ENCODE data around the gene CEMIP. TPM values are rescaled to one million over a fixed set of nuclear protein-coding genes. Genes with fewer than 3 reads are reported as not detected.
A peak's percentile ranks its signal among the peaks of the same experiment; 100 is the strongest.
"Not testable (repeated sequence)": the region's sequence is repeated elsewhere in the genome, so short reads cannot be mapped to it uniquely, and the experiment has no call there.

Gene CEMIP
- total RNA-seq, 1 donor from 2014 or later, result 0.23 TPM

DNA sequence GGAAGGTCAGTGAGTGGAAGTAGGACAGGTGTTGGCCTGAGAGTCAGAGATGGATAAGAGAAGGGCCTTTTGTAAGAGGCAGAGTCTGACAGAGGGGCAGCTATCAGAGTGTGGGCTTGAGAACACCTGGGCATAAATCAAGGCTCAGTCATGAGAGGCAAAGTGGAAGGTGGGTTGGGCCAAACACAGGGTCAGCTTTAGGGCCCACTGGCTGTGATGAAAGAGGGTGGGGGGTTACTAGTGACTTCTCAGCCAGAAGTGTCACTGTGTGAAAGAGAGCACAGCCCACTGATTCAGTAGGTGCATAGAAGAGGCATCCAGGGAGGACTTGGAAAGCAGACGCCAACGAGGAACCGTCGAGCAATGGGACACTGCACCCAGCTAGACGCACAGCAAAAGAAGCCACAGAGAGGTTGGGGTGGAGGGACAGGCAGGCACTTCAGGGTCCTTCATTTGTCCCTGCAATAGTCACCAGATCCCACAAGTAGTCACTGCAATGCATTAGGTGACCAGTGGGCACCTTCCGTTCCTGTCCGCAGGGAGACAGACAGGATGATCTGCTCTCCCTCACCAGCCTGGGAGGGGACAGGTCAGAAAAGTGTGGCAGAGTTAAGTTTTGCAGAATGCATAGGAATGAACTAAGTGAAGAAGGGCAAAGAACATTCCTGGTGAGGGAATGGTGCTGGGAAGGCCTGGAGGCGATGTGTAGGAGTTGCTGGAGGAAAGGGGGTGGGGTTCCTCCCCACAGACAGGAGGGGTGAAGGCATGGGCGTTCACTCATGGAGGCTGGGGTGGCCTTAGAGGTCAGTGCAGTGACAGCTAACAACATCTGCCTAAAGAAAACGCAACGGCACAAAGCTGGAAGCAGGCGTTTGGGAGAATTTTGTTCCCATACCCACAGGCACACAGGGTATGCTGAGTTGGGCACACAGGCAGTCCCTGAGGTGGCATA, 174.1 kb downstream of the CEMIP start:
- DNase-seq (ENCODE audit: low spot score), result no peak

DNA sequence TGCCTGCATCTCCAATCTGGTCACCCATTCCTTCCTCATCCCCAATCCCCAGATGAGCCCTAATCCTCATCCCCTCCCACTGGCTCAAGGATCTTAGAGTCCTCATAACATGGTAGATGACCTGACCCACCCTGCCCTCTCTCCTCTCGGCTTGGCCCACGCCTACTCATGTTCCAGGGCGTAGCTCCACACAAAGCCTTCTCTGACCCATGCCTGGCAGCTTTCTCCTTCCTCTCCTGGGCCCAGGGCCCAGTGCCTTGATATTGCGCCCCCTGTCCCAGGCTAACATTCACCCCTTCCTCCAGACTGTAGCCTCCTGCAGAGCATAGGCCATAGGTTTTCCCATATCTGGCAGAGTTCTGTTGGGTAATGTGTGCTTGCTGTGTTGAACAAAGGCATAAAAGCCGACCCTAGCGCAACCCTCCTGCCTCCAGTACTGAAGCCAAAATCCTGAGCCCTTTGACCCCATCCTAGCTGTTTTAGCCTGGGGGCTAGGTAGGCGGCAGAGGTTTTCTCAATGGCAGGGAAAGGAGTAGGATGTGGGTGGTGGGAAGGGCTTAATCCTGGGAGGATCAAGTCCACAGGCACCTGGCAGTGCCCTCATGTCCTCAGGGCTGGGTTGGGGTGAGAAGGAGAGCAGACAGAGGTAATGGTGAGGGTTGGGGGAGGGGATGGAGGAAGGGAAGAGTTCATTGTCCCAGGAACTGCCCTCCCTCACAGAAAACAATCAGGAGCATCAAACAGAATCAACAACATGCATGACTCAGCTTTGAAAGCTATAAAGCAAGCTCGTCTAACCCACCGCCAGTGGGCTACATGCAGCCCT, 175.0 kb downstream of the CEMIP start:
- DNase-seq (ENCODE audit: low spot score), result no peak

DNA sequence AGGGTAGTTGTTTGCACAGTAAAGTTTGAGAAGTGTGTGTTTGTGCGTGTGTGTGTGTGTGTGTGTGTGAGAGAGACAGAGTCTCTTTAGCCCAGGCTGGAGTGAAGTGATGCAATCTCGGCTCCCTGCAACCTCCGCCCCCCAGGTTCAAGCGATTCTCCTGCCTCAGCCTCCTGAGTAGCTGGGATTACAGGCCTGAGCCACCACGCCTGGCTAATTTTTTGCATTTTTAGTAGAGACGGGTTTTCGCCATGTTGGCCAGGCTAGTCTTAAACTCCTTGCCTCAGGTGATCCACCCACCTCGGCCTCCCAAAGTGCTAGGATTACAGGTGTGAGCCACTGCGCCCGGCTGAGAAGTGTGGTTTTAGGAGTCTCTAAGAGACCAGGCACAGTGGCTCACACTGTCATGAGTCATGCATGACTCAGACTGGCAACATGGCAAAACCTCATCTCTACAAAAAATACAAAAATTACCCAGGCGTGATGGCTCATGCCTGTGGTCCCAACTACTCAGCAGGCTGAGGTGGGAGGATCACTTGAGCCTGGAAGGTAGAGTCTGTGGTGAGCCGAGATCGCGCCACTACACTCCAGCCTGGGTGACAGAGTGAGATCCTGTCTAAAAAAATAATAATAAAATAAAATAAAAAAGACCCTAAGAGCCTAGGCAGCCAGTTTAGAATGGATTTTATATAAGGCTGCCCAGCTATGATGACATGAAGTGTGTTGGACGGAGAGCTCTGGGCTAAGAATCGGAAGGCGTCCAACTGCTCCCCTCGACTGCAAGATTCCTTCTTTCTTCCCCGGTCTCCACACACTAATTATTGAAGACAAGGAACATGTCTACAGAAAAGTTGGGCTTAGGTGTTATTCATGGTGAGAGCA, 176.6 kb downstream of the CEMIP start:
- not testable (repeated sequence) for DNase-seq (ENCODE audit: low spot score)

DNA sequence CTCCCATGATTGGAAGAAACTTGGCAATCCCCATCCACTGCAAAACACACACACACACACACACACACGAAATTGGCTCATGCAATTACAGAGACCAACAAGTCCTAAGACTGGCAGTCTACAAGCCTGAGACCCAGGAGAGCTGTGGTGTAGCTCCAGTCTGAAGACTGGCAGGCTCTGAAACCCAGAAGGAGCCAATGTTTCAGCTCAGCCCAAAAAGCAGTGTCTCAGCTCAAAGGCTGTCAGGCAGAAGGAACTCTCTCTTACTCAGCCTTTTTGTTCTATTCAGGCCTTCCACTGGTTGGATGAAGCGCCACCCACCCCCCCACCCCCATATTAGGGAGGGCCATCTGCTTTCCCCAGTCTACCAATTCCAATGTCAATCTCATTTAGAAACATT, 178.4 kb downstream of the CEMIP start:
- no peak for DNase-seq (ENCODE audit: low spot score)

DNA sequence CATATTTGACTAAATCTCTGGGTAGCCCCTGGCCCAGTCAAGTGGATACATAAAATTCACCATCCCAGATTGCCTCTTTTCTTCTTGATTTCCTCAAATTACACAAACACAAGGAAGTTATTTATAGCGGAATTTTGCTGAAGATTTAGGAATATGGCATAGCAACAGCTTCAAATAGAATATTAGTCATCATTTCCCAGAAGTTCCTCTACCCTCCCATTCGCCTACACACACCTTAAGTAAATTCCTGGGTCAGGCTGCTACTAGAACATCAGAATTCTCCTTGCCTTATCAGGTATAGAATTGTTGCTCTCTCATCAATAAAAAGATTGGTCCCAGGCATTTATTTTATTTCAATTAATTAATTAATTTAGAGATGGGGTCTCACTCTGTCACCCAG, 178.8 kb downstream of the CEMIP start:
- DNase-seq (ENCODE audit: low spot score), result no peak

DNA sequence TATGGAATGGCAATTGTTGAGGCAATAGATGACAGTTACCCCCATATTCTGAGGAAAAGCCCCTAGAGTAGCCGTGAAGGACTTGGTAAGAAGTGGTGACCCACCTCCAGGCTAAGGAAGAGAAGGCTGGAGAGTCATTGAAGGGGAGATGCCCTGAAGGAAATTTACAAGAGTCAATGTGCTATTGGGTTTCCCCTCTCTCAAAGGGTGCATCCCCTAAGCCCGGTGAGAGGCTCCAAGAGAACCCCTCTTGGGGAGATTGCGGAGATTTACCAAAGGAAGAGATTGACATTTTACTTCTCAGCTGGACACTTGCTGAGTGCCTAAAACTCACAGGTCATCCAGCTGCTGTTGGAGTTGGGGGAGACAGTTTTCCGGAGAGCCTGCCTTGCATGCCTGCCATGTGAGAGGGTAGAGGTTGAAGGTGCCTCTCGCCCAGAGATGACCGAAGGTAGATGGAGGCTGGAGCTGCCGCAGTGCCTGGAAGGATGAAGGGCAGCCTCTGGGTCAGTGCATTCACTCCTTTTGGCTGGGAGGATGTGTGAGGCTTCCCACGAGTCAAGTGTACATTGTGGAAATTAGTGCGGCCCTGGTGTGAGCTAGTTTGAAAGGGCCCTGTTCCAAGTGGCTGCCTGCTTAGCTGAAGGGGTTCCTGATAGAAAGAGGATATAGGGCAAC, 179.8 kb downstream of the CEMIP start:
- no peak for DNase-seq (ENCODE audit: low spot score)

DNA sequence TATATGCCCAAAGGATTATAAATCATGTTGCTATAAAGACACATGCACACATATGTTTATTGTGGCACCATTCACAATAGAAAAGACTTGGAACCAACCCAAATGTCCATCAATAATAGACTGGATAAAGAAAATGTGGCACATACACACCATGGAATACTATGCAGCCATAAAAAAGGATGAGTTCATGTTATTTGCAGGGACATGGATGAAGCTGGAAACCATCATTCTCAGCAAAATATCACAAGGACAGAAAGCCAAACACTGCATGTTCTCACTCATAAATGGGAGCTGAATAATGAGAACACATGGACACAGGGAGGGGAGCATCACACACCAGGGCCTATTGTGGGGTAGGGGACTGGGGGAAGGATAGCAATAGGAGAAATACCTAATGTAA, 186.3 kb downstream of the CEMIP start:
- DNase-seq (ENCODE audit: low spot score), result not testable (repeated sequence)

DNA sequence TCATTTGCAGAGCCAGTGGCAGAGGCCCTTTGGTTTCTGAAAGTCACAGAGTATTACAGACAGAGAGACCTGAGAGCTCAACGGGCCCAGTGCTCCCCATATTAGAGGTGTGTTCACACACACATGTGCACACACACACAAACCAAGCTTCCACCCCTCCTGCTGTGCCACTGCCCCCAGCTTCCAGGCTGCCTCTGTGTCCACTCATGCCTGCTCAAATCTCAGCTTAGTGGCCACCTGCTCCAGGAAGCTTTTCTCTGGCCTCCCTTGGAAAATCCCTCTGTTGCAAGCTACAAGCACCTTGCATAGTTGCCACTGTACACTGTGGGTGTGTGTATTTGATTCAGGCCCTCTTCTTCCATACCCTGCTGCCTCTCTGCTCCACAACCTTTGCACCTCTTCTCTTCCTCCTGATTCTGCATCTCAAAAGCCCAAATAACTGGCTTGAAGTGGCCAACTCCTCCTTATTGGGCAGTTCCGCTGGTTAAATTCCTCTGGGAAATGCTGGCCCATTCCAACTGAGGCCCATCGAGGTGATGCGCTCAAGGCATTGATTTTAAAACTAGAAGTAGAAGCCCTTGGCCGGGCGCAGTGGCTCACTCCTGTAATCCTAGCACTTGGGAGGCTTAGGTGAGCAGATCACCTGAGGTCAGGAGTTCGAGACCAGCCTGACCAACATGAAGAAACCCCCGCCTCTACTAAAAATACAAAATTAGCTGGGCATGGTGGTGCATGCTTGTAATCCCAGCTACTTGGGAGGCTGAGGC, 187.4 kb downstream of the CEMIP start:
- DNase-seq (ENCODE audit: low spot score), result no peak

DNA sequence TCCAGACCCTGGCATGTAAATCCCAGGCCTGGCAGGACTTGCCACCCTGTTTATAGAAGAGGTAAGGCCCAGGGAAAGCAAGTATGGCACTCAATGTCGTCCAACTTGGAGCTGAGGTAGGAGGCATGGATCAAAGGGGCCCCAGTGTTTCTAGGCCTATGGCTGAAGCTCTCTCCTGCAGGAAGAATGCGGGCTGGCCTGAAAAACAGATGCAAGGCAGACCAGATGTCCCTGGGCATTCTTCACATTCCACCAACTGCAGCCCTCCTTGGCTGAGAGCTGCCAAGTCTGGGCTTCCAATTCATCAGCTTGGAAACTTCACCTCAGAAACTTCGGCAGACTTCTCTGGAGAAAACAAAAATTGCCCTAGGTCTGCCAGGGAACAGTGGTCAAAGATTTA, 188.3 kb downstream of the CEMIP start:
- no peak for DNase-seq (ENCODE audit: low spot score)

DNA sequence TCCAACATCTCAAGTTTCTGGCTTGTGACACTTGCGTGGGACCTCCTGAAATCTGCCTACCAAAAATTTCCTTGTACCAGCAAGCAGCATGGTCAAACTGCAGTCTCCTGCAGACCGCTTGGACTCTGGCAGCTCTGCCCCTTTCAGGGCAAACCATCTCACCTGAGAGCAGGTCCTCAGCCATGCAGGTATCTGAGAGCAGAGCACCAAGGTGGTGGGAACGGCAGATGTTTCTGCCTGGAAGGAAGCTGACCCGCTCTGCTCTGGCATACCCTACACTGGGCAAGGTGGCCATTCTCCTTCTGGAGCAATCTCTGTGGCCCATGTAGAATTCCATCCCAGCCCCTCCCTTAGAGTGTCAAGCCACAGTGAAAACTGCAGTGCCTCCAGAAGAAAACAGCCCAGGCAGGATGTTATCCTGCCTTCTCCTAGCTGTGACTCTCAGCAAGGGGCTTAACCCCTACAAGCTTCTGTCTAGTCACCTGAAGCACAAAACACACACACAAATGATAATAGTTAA, 188.9 kb downstream of the CEMIP start:
- DNase-seq (ENCODE audit: low spot score), result no peak

DNA sequence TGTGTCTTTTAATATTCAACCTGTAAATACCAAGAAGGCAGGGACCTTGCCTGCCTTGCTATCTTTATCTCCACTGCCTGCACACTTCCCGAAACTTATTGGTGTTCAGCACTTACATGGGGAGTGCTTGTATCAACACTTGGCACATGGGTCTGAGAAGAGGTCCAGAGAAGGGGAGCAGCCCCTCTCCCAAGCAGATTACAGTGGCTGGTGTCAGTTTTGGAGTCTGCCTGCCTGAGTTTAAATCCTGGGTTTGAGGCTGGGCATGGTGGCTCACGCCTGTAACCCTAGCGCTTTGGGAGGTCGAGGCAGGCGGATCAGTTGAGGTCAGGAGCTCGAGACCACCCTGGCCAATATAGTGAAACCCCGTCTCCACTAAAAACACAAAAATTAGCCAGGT, 190.1 kb downstream of the CEMIP start:
- DNase-seq (ENCODE audit: low spot score), result no peak

DNA sequence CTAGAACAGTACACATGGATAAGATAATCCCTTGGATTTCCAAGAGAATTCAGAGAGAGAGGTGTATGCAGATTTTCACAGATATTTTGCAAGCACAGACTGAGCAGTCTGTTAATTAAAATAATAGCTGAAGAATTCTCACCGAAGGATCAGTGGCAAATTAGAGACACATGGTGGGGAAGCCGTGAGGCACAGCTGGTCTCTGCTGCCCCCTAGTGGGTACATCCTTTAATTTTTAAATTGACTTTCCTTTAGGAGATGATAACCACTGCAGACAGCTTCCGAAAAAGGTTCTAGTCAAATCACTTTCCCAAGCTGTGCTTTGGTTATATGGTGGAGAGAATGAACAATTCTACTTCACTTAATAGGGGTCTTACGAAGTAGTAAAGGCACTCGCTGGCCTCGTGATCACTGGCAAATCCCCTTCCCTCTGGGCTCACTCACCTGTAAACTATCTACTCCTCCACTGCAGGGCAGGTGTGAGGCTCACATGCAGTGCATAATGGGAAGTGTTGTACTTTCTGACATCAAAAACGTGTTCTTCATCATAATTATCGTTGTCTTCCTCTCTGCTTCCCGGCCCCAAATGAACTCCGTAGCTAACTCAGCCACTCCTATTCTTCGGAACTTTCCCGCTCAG, 191.0 kb downstream of the CEMIP start:
- DNase-seq (ENCODE audit: low spot score), result peak; percentile 65

DNA sequence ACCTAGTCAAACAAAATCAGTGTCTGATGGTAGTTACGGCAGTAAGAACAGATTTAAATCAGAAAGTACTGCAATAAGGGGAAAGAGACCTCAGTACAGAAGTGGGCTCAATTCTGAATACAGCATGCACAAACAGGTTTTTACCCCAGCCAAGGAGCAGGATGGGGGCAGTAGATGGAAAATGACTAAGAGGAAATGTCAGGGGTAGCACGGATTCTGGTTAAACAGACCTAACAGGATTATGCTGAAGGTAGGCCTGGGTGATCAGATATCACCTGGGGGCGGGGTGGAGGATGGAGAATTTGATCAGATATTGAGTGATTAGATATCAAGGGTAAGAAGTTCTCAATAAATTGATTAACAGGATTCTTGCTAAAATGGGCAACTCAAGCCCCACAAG, 191.5 kb downstream of the CEMIP start:
- peak; percentile 56 for DNase-seq (ENCODE audit: low spot score)

DNA sequence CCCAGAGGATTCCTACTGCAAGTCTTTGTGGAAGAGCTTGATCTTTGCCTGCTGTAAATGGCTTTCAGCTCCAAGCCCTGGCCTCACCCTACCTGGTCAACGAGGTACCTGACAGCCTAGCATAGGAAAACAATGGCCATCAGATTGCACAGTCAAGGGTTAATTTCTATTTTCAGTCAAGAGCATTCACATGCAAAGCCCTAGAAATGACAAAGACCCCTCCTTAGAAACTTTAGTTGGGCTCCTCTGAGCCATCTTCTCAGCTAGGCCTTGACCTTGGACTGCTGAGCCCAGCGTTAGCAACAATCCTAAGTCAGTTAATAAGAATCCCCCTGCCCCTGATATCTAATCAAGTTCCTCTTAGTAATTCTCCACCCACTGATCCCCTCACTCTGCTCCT, 192.0 kb downstream of the CEMIP start:
- DNase-seq (ENCODE audit: low spot score), result no peak

DNA sequence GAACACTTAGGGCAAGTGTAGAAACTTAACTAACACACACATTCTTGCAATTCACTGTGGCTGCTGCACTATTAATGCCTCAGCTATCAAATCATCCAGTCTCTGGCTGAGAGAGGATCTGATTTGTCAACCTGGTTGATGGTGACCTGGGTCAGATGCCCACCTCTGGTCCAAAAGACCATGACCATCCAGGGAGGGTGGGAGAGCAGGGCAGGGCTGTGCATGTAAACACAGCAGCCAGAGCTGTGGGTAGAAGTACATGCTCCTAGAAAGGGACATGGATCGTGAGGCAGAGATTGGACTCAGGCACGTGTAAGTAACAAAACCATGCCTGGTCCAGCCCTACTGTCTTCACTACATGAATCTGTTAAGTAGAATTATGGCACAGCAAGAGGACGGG, 193.1 kb downstream of the CEMIP start:
- DNase-seq (ENCODE audit: low spot score), result no peak

DNA sequence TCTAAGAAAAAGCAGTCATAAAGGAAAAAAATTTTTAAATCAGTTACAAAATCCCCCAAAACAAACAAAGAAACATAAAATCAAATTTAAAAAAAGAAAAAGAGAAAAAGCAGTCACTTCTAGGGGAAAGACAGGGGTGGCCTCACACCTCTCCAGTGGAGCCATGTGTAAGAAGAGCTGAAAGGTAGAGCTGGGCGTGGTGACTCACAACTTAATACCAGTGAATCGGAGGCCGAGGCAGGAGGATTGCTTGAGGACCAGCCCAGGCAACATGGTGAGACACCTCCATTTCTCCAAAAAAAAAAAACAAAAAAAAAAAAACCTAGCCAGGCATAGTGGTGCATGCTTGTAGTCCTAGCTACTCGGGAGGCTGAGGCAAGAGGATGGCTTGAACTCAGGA, 195.7 kb downstream of the CEMIP start:
- no peak for DNase-seq (ENCODE audit: low spot score)

DNA sequence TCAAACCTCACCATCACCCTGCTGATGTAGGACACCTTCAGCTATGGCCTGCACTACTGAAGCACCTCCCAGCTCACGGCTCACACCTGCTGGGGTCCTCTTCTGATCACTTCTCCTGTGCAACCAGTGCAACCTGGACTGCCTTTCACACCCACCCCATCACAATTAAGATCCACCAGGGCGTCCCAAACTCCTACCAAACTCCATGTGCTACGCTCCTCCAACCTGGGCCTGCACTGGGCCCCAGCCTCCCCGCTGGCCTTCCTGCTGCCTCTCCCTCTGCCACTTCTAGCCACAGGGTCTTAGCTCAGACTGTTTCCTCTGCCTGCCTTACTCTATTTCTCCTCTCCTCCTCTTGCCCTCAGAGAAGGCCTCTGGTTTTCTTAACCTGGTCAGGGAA, 197.7 kb downstream of the CEMIP start:
- DNase-seq (ENCODE audit: low spot score), result no peak

DNA sequence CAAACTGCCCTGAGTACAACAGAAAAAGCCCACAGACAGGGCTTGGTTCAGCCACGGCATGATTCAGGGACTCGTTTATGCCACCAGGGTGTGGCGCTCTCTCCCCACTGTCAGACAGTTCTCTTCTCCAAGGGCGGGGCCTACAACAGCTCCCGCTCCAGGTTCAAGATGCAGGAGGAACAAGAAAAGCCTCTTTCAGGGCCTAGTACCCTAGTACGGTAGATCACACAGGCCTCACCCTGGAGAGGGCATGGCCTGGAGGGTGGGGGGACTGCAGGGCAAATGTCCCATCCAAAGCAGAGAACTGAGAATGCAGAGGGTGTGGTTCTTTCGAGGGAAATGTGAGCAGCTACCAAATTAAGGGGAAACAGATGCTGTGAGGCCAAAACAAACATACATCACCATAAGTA, 198.5 kb downstream of the CEMIP start:
- DNase-seq (ENCODE audit: low spot score), result peak; percentile 62

DNA sequence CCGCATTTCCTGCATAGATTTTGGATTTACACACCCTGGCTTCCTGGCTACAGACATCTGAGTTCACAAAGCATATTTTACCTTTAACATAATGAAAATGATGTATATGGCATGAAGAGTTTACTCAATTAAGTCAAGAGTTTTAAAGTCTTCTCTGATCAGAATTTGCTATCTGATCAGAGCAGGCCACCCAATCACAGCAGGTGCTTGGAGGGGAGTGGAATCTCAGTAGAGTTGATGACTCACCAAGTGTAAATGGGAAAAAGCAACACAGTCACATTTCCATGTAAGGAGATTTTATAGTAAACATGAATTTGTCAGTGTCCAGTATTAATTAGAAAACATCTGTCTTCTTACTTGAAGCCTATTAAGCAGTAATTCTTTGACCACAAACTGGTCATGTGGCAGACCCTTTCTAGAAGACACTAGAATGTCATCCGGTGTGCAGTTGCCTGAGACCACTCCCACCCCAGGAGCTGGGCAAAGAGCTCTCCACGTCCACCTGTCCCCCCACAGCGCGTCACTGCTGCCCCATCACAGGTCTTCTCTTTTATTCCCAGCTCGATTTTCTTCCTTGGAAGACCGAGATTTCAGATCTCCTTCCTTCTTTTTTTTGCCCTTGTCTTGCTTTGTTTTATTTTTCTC, 199.6 kb downstream of the CEMIP start:
- no peak for DNase-seq (ENCODE audit: low spot score)

All from ureter (tissue), 1 donor.